ENCODE measurements around the gene ASTN2.

GRCh38 chr9:116394070-116394469 is 1020.8 kb downstream of the ASTN2 start:
- TF ChIP-seq POLR2A (IDR thresholded peaks at IDR 0.05) (no peak), CTCF (IDR thresholded peaks at IDR 0.05) (no peak)

All from lower leg skin (tissue), 3 donors.